Loucy (cell line): Measurements from ENCODE around the gene TNFSF4.

ENCODE experiments used
- H2AFZ ChIP-seq: fragments of 200-600 bp; sonication (generic); 2 replicates; pipeline ENCODE4 v1.6.0; 2016; ENCODE audit warnings: antibody characterized with exemption, mild to moderate bottlenecking, low read length, moderate library complexity
- H3F3A ChIP-seq: fragments of 200-600 bp; 2 replicates; pipeline ENCODE4 v1.6.0; 2016; ENCODE audit warnings: antibody characterized with exemption, low read depth, mild to moderate bottlenecking
- H3K27me3 ChIP-seq: fragments of 200-600 bp; sonication (generic); 2 replicates; pipeline ENCODE4 v1.6.1; 2014; ENCODE audit warnings: low read length, mild to moderate bottlenecking; ENCODE audit not compliant: insufficient read depth, poor library complexity, severe bottlenecking
- H3K36me3 ChIP-seq: fragments of 200-600 bp; sonication (generic); 2 replicates; pipeline ENCODE4 v1.6.1; 2016; ENCODE audit warnings: low read length; ENCODE audit not compliant: insufficient read depth
- H3K4me1 ChIP-seq: fragments of 200-600 bp; sonication (generic); 2 replicates; pipeline ENCODE4 v1.5.1; 2014; ENCODE audit warnings: low read length, mild to moderate bottlenecking; ENCODE audit not compliant: insufficient read depth, poor library complexity, severe bottlenecking
- H3K4me2 ChIP-seq: fragments of 200-600 bp; sonication (generic); 2 replicates; pipeline ENCODE4 v1.6.0; 2014; ENCODE audit warnings: antibody characterized with exemption, low read length, low read depth, mild to moderate bottlenecking; ENCODE audit not compliant: poor library complexity, severe bottlenecking
- H3K4me3 ChIP-seq: fragments of 200-600 bp; sonication (generic); 2 replicates; pipeline ENCODE4 v1.5.1; 2014; ENCODE audit warnings: low read length, mild to moderate bottlenecking, mixed read lengths; ENCODE audit not compliant: poor library complexity, severe bottlenecking
- H3K79me2 ChIP-seq: fragments of 200-600 bp; sonication (generic); 2 replicates; pipeline ENCODE4 v1.6.1; 2014; ENCODE audit warnings: low read length; ENCODE audit not compliant: insufficient read depth
- H3K9ac ChIP-seq: fragments of 200-600 bp; sonication (generic); 2 replicates; pipeline ENCODE4 v1.6.0; 2014; ENCODE audit warnings: mild to moderate bottlenecking, low read depth, low read length, moderate library complexity; ENCODE audit not compliant: poor library complexity, severe bottlenecking
- H3K9me2 ChIP-seq: fragments of 200-600 bp; sonication (generic); replicated peaks from 2 replicates; pipeline ENCODE4 v1.6.1; 2016; ENCODE audit warnings: low read depth, low read length, mixed read lengths
- H3K9me3 ChIP-seq: fragments of 200-600 bp; sonication (generic); 2 replicates; pipeline ENCODE4 v1.6.1; 2014; ENCODE audit warnings: mild to moderate bottlenecking, antibody characterized with exemption, low read length, low read depth; ENCODE audit not compliant: insufficient read depth
- H4K20me1 ChIP-seq: fragments of 200-600 bp; sonication (generic); 2 replicates; pipeline ENCODE4 v1.6.0; 2014; ENCODE audit warnings: antibody characterized with exemption, low read length, mild to moderate bottlenecking; ENCODE audit not compliant: insufficient read depth, poor library complexity, severe bottlenecking
- CTCF ChIP-seq: fragments of 200-600 bp; sonication (generic); conservative IDR thresholded peaks from 2 replicates; pipeline ENCODE4 v1.5.1; 2014; ENCODE audit warnings: mild to moderate bottlenecking, antibody characterized with exemption, low read length
- EZH2phosphoT487 ChIP-seq: fragments of 200-600 bp; IDR thresholded peaks from 2 replicates; pipeline ENCODE4 v1.6.1; 2018; ENCODE audit warnings: antibody characterized with exemption, mild to moderate bottlenecking, moderate library complexity, borderline replicate concordance

The TNFSF4 gene

GRCh38 chr1:173193639-173194038, 13.5 kb downstream of the TNFSF4 start:
- Histone ChIP-seq H4K20me1 (peaks cover 35% of the 10 kb centered on the region), H3K36me3 (no peaks in the 10 kb centered on the region), H3K79me2 (peaks cover 97% of the 10 kb centered on the region), H3K9me3 (no peaks in the 10 kb centered on the region), H3K4me3 (no peak overlapping the region), H3K27me3 (no peaks in the 10 kb centered on the region), H3K9ac (no peak overlapping the region), H3K4me1 (peaks cover 62% of the 10 kb centered on the region), H3F3A (no peaks in the 10 kb centered on the region), H3K4me2 (peak overlapping the region; percentile 94), H3K9me2 (no peaks in the 10 kb centered on the region), H2AFZ (no peak overlapping the region)
- TF ChIP-seq EZH2phosphoT487 (no peak), CTCF (no peak)

GRCh38 chr1:173191011-173191705, 16.0 kb downstream of the TNFSF4 start:
- no peak overlapping the region for H2AFZ ChIP-seq
- H3K4me1 ChIP-seq: peaks cover 46% of the 10 kb centered on the region
- no peaks in the 10 kb centered on the region for H3K27me3 ChIP-seq
- no peaks in the 10 kb centered on the region for H3K9me3 ChIP-seq
- no peaks in the 10 kb centered on the region for H3F3A ChIP-seq
- no peaks in the 10 kb centered on the region for H3K9me2 ChIP-seq
- no peak for TF ChIP-seq EZH2phosphoT487
- no peak for TF ChIP-seq CTCF
- H3K79me2 ChIP-seq: peaks cover 76% of the 10 kb centered on the region
- H3K4me2 ChIP-seq: peak overlapping the region; percentile 35
- peaks cover 31% of the 10 kb centered on the region for H4K20me1 ChIP-seq
- no peak overlapping the region for H3K4me3 ChIP-seq
- H3K36me3 ChIP-seq: peaks cover 22% of the 10 kb centered on the region; the same call in 1 of the 2 replicates
- H3K9ac ChIP-seq: no peak overlapping the region

- Histone ChIP-seq H3K4me2 (peak overlapping the region; percentile 35), H2AFZ (no peak overlapping the region)
These were observed 16.8 kb downstream of the TNFSF4 start for GRCh38 chr1:173190101-173190936.

More at GRCh38 chr1:173190101-173190936, 16.8 kb downstream of the TNFSF4 start:
- H3K9me2 ChIP-seq: no peaks in the 10 kb centered on the region
- no peak overlapping the region for H3K4me3 ChIP-seq
- no peak overlapping the region for H3K9ac ChIP-seq
- peaks cover 68% of the 10 kb centered on the region for H3K79me2 ChIP-seq
- H3K36me3 ChIP-seq: peaks cover 29% of the 10 kb centered on the region; the same call in 1 of the 2 replicates
- H3K4me1 ChIP-seq: peaks cover 37% of the 10 kb centered on the region
- H3F3A ChIP-seq: no peaks in the 10 kb centered on the region
- peaks cover 27% of the 10 kb centered on the region for H4K20me1 ChIP-seq
- H3K9me3 ChIP-seq: no peaks in the 10 kb centered on the region
- no peaks in the 10 kb centered on the region for H3K27me3 ChIP-seq
- TF ChIP-seq EZH2phosphoT487 (no peak), CTCF (no peak)
